Activated CD4-positive, CD25-positive, alpha-beta regulatory T cell treated with anti-CD3 and anti-CD28 coated beads, Interleukin-2, amount 50 U/mL, for 24 hours (primary cell): ENCODE measurements around the gene SNAPC1.
"Not testable (repeated sequence)": the region's sequence is repeated elsewhere in the genome, so short reads cannot be mapped to it uniquely, and the experiment has no call there.

Experiments
- ATAC-seq, 2 donors: fragments of 150-1000 bp; cut with Tn5 transposase; one replicate each; pipeline ENCODE4 v1.10.0; 2021; ENCODE audit warnings: mild to moderate bottlenecking in 1 of 2, moderate library complexity in 1 of 2

SNAPC1 gene, protein sequence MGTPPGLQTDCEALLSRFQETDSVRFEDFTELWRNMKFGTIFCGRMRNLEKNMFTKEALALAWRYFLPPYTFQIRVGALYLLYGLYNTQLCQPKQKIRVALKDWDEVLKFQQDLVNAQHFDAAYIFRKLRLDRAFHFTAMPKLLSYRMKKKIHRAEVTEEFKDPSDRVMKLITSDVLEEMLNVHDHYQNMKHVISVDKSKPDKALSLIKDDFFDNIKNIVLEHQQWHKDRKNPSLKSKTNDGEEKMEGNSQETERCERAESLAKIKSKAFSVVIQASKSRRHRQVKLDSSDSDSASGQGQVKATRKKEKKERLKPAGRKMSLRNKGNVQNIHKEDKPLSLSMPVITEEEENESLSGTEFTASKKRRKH

DNA sequence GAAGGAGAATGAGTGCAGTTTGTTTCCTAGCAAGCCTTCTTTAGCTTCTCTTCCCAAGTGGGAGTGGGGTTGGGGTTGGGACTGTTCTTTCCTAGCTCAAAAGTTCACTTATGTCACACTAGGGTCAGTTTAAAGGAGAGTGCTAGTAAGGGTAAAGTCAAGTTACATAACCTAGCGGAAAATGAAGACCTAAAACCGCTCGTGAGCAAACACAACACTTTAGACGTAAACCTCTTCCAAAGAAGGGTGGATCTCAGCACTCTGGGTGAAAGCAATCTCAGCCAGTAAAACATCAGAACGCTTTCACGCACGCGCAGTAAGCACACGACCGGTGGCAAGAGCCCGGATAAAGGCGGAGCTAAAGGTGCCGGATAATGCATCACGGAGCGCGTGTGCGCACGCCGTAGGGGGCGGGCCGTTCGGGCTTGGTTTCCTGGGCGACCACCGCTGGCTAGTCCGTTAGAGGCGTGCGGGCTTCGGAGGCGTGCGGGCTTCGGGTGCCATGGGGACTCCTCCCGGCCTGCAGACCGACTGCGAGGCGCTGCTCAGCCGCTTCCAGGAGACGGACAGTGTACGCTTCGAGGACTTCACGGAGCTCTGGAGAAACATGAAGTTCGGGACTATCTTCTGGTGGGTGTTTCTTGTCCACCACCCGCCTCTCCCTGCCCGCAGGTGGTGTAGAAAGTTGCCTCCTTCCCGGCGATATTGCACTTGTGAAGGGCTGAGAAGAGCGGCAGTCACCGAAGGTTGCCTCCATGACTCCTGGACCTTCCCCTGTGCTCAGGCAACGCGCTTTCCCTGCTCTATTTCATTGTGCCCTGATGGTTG, at the start of gene SNAPC1:
Gene SNAPC1 (plus strand): TSS at position 462 of the 828 bp plus-strand sequence. CDS start 41 bp downstream, at position 503.
- ATAC-seq, result peak; percentile 99

DNA sequence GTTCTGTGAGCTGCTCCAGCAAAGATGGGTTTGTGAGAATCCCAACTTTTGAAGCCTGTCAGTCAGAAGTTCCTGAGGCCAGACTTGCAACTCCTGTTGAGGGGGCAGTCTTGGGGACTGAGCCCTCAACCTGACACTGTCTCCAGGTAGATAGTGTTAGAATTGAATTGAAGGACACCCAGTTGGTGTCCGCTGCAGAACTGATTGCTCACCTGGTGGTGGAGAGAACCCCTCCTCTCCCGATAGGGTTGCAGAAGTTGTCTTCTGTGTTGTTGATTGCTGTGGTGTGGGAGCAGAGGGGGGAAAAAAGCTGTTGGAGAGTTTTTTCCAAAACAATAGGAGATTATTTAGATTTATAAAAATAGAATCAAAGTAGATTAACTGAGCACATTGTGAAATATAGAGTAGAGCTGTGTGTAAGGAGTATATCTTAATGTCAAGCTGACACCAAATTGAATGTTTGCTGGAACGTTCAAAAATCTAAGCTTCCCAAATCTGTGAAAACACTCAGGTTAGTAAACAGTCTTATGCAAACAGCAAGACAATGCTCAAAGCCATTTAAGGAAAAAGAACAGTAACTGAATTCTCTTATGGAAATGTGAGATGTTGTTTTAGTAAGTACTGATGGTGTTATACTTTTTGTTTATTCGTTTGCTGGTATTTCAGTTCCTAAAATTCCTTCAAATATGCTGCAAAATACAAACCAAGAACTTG, 48.3 kb upstream of the SNAPC1 start:
- no peak for ATAC-seq

DNA sequence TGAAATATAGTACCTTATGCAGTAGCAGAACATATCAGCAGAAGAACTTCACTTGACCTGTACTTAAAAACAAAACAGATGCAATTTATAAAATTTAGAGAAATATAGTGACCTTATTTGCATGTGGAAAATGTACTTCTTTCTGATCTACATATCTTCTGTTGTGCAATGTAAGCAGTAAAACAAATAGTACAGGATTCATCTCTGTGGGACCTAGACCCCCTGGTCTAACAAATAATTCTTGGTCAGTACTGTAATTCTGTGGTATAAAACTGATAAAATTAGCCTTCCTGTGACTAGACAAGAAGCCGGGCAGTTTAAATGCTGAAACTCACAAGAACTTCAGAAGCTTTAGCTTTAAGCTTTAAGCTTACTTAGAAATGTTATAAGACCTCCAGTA, 45.3 kb upstream of the SNAPC1 start:
- ATAC-seq, result no peak

DNA sequence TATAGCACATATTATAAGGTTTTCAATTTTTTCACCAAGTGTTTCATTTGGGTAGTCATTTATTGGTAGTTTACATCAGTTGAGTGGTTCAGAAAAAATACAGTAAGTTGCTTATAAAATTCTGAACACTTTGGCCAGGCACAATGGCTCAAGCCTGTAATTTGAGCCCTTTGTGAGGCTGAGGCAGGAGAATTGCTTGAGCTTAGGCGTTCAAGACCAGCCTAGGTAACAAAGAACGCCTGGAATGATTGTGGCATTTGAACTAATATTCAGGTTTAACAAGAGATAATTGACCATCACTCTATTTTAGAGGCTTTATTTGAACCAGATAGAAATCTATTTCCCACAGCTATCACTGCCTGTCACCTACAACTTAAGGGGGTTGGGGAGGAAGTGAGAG, 44.2 kb upstream of the SNAPC1 start:
- ATAC-seq, result no peak

DNA sequence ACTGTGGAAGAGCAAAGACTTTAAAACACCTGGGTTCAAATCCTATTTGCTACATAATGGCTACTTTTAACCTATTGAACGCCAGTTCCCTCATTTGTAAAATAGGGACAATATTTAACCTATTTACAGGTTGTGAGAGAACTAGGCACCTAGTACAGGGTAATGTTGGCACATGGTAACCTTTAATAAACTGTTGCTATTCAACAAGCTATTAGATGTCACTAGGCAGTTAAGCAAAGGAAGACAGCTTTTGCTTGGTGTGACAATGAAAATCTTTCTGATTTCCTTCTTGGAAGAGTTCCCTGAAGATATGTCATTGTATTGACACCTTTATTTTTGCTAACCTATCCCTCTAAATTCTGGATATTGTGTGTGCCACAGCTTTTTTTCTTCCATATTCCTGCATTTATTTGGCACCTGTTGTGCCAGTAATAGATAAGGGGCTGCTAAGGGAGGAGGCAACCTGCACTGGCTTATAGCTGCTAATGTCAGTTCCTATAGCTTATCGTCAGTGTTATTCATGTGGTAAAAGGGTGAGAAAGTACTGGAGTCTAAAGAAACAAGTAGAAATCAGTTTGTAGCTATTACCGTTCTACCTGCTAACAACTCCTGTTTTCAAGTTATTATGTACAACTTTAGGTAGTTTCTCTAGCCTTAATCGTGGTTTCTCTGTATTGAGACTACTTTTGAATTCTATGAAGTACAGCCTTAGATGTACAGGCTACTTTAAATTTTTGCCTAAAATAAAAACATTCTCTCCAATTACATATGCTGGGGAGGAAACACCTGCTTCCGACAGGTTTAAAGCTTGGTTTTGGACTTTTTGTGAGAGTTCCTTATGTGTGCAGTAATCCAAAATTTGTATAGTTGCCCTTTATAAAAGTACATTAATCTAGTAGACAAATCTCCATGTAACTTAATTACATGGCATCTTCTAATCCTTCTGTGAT, 42.6 kb upstream of the SNAPC1 start:
- ATAC-seq, result peak; percentile 35 to 48

DNA sequence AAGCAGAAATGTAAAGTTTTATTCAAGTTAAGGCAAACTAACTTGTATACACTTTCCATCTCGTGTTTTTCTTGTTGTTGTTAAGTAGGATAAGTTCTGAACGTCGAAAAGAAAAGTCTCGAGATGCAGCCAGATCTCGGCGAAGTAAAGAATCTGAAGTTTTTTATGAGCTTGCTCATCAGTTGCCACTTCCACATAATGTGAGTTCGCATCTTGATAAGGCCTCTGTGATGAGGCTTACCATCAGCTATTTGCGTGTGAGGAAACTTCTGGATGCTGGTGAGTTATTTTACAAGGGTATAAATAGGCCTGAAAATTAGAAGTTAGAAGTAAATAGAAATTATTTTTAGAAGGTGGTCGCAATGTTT, 41.9 kb upstream of the SNAPC1 start:
- no peak for ATAC-seq

DNA sequence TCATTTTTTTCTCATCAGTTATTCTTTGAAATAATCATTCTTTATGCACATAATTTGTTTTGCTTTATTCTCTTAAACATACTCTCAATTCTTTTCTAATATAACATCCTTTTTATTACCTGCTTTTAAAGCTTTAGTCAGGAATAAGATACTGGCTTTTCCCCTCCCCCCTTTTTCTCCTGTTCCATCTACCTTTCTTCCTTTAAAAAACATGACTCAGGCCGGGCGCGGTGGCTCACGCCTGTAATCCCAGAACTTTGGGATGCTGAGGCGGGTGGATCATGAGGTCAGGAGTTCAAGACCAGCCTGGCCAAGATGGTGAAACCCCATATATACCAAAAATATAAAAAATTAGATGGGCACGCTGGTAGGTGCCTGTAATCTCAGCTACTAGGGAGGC, 41.5 kb upstream of the SNAPC1 start:
- no peak for ATAC-seq

DNA sequence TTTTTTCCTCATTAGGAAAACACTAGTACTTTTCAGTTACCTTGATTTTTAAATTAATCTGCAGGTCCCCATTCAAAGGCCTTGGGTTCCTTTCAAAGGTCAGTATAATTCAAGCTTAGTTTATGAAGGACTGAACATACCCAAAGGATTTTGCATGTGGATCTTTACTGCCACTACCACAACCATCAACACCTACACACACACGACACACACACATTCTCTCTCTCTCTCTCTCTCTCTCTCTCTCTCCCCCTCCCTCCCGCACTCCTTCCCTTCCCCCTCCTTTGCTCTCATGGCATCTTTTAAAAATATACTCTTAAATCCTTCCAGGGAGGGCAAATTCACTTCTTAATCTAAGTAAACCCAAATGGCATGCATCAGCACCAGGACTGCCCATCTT, 38.1 kb upstream of the SNAPC1 start:
- ATAC-seq, result no peak

DNA sequence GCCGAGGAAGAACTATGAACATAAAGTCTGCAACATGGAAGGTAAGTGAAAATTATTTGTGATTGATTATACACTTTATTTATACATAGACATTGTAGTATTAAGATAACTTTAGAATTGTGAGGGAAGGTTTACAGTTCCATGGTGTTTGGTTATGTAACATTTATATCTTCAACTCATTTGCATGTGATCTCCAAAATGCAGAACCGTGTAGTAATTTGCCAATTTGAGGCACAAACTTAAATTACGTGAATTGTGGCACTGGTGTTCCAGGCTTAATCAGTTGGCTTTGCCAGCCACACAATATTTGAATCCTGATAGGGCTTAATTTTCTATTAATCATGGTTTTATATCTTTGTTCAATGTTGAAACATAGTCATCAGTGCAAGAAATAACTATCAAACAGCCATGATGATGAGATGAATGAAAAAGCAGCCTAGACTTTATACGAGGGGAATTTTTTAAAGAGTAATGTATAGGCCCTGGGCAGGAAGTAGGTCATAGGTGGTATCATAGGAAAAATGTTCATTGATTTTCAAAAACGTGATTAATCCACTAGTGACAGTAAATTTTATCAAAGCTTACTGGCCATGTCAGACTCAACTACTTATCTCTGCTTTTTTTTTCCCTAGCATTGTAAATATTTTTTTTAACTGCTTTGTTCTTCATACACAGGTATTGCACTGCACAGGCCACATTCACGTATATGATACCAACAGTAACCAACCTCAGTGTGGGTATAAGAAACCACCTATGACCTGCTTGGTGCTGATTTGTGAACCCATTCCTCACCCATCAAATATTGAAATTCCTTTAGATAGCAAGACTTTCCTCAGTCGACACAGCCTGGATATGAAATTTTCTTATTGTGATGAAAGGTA, 35.2 kb upstream of the SNAPC1 start:
- peak; percentile 59 to 77 for ATAC-seq

DNA sequence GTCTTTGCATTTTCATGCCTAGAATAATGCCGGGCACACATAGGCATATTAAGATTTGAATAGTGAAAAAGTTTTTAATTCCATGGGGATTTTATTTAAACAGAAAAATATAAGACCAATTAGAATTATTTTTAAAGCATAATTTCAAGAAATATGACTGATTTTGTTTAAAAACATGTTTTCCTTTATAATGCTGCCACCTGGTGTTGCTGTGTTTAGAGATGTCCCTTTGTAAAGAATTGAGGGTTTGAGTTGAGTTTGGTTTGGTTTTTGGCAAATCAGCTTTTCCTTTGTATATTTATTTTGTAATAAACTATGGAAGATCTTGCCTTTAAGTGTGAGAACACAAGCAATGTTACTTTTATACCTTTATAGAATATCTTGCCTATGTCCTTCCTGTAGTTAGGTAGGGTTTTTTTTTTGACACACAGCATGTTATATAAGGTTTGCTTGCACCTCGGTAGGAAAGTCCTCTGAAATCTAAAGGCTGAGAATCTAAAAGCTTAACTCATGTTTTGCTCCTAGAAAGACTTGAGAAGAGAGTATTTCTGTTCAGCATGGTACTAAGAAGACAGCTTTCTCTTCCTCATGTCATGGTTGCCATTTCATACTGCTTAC, 31.4 kb upstream of the SNAPC1 start:
- no peak for ATAC-seq

DNA sequence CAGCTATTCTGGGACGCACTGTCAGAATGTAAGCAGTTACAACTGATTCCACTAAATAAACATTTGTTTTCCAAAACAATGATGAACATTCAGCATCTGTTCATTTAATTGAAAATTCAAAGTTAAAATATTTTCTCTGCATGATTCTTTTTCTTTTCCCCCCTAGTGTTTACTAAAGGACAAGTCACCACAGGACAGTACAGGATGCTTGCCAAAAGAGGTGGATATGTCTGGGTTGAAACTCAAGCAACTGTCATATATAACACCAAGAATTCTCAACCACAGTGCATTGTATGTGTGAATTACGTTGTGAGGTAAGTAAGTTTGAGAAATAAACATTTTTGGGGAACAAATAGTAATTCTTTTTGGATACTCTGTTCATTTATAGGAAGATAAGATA, 28.2 kb upstream of the SNAPC1 start:
- ATAC-seq, result no peak

DNA sequence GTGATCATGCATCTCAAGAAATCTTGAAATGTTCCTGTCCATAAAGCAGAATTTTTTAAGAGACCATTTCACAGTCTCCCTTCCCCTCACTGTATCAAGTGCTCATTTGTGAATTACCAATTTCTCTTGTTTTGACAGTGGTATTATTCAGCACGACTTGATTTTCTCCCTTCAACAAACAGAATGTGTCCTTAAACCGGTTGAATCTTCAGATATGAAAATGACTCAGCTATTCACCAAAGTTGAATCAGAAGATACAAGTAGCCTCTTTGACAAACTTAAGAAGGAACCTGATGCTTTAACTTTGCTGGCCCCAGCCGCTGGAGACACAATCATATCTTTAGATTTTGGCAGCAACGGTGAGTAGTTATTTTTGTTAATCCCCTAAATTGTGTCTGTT, 25.5 kb upstream of the SNAPC1 start:
- peak in 1 of 2 donors; percentile 58 for ATAC-seq

DNA sequence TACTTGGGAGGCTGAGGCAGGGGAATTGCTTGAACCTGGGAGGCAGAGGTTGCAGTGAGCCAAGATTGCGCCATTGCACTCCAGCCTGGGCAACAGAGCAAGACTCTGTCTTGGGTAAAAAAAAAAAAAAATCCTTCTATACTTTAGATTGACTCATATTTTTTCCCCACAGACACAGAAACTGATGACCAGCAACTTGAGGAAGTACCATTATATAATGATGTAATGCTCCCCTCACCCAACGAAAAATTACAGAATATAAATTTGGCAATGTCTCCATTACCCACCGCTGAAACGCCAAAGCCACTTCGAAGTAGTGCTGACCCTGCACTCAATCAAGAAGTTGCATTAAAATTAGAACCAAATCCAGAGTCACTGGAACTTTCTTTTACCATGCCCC, 24.3 kb upstream of the SNAPC1 start:
- ATAC-seq, result no peak

DNA sequence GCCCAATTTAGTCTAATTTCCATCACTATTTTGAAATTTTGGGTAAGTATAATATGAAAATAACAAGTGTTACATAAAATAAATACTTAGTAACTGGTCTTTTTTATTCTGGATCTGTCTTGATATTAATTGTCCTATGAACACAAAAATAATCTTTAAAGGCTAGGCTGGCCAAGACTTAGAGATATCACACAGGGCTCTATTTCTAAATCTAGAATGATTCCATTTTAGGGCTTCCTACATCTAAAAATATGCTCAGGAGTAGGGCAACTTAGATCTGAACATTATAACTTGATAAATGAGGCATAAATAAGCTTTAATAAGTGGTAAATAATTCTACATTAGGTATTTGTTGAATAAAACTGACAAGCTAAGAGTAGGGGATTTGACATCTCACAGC, 23.1 kb upstream of the SNAPC1 start:
- no peak for ATAC-seq

DNA sequence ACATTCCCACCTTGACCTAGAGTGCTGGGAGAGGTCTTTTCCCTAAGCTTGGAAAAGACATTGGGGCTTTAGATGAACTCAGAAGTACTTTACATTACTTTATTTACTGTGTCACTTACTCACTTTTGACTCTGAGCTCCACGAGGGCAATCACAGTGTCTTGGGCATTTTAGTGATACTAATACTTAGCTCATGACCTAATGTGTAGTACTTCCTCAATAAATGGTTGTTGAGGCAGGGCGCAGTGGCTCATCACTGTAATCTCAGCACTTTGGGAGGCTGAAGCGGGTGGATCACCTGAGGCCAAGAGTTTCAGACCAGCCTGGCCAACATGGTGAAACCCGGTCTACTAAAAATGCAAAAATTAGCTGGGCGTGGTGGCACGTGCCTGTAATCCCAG, 19.8 kb upstream of the SNAPC1 start:
- no peak for ATAC-seq

DNA sequence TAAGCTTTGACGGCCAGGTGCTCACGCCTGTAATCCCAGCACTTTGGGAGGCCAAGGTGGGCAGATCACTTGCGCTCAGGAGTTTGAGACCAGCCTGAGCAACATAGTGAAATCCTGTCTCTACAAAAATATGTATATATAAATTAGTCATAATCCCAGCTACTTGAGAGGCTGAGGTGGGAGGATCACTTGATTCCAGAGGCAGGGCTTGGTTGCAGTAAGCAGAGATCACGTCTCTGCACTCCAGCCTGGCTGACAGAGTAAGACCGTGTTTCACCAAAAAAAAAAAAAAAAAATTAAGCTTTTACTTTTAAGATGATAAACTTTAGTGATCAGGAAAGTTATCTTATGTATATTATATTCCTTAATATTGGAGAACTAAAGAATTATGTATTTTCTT, 18.0 kb upstream of the SNAPC1 start:
- ATAC-seq, result no peak

DNA sequence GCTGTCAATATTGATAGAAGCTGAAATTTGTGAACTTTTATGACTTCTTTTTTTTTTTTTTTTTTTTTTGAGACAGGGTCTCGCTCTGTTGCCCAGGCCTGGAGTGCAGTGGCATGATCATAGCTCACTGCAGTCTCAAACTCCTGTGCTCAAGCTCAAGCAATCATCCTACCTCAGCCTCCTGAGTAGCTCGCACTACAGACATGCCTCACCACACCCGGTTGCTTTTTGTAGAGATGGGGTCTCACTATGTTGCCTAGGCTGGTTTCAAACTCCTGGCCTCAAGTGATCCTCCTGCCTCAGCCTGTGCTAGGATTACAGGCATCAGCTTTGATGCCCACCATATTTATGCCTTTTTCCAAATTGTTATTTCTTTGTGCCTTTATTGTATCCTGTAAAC, 15.9 kb upstream of the SNAPC1 start:
- ATAC-seq, result not testable (repeated sequence)

DNA sequence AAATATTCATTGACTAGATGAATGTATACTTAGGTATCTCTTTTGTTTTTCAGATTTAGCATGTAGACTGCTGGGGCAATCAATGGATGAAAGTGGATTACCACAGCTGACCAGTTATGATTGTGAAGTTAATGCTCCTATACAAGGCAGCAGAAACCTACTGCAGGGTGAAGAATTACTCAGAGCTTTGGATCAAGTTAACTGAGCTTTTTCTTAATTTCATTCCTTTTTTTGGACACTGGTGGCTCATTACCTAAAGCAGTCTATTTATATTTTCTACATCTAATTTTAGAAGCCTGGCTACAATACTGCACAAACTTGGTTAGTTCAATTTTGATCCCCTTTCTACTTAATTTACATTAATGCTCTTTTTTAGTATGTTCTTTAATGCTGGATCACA, 15.3 kb upstream of the SNAPC1 start:
- no peak for ATAC-seq

DNA sequence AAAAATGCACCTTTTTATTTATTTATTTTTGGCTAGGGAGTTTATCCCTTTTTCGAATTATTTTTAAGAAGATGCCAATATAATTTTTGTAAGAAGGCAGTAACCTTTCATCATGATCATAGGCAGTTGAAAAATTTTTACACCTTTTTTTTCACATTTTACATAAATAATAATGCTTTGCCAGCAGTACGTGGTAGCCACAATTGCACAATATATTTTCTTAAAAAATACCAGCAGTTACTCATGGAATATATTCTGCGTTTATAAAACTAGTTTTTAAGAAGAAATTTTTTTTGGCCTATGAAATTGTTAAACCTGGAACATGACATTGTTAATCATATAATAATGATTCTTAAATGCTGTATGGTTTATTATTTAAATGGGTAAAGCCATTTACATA, 14.9 kb upstream of the SNAPC1 start:
- ATAC-seq, result no peak

DNA sequence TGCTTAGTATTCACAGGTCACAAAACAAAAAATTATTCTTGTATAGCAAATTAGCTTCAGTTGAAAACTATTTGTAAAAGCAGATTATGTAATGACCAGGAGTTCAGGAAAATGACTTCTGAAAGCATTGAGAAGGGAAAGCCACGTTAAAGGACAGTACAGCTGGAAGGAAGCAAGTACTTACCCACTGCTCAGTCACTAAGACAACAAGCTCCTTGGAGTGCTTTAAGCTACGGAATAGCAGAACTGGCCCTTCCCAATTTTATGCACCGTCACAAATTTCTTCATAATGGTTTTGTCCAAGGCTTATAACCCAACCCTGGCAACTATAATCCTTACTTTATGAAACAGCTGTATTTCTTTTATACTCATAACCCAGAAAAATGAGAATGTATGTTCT, 13.0 kb upstream of the SNAPC1 start:
- no peak for ATAC-seq

DNA sequence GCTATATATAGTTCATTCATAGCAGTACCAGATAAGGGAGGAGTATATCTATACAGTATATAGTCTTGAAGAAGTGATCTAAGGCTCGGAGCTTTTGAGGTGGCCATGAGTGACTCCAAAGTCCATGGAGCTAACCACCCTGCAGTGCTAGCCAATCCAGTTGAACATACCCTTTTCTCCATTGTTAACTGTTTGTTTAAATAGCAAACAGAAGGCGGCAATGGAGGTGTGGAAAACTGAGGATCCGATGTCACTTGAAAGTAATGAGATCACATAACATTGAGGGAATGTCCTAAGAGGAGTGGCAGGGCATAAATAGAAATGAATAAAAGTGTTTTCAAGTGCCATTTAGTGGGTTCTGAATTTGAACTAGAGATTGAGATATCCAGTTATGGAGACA, 12.4 kb upstream of the SNAPC1 start:
- ATAC-seq, result no peak
